Measurements from ENCODE around the gene MT1B.

MT1B gene

DNA sequence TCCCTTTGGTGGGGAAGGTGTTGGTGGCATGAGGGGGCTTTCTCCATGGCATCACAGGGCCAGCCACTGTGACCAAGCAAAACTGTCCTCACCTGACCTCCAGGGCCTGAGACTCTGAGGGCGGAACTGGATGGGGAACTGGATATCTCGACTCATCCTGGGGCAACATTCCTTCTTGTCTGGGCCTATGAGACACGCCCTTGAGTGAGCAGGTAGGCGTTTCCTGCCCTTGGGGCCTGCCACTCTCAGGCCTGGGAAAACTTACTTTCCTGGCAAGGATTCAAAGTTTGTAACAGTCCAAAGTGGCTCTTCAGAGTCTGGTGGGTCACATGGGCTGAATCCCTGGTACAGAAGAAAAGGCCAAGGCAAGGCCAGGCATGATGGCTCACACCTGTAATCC is 40.2 kb downstream of the MT1B start:
- DNase-seq, result peak; percentile 66

DNA sequence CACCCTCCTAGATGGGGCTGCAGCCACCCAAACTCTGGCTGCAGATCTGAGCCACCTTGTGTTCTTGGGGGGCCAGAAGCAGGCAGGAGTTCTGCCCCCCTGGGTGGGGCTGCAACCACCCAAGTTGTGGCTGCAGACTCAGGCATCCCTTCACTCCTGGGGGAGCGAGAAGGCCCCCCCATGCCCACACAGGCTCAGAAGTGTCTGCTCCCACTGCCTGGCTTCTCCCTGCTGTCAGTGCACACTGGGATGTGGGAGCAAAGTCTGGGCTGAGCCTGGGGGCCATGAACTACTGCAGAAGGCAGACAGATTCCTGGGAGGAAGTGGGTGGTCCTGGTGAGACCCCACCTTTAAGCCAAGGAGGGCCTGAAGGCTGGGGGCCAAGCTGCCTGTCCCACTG is 43.6 kb downstream of the MT1B start:
- no peak for DNase-seq

DNA sequence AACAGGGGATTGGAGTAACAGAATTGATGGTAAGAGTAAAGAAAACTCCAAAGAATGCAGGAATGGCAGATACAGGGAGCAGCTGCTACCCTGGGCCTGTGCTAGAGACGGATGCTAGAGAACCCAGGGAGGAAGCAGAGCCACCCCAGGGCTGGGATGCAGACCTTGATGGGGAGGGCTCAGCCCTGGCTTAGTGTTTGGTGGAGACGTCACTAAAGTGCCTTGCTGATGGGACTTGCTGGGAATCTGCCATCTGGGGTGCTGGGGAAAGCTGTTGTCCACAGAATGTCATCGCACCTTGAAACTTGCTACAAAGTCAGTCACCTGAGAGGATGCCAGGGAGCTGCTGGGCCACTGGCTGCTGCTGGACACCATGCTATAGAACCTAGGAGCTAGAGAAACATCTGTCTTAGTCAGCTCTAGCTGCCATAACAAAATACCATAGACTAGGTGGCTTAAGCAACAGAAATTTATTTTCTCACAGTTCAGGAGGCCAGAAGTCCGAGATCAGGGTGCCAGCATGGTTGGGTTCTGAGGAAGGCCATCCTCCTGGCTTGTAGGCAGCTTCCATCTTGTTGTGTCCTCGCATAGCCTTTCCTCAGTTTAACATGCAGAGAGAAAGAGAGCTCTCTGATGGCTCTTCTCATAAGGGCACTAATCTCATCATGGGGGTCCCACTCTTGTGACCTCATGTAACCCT is 45.9 kb downstream of the MT1B start:
- no peak for DNase-seq

DNA sequence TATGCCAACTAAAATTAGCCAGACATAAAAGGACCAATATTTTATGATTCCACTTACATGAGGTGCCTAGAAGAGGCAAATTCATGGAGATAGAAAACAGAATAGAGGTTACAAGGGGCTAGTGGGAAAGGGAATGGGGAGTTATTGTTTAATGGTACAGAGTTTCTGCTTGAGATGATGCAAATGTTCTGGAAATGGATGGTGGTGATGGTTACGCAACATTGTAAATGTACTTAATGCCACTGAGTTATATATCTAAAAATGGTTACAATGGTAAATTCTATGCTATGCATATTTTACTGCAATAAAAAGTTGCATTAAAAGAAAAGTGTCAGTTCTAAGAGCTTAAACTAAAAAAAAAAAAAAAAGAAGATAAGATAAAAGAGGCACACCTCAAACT is 48.5 kb downstream of the MT1B start:
- DNase-seq, result no peak

DNA sequence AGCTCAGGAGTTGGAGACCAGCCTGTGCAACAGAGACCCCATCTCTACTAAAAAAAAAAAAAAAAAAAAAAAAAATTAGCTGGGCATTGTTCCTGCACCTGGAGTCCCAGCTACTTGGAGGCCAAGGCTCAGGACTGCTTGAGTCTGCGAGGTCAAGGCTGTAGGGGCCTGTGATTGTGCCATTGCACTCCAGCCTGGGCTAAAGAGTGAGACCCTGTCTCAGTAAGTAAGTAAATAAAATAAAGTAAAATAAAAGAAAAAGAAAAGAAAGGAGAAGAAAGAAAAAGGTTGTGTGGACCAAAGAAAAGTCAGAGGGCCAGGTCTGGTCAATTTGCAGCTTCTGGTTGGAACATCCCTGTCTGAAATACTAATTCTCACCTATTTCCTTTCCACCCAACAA is 48.9 kb downstream of the MT1B start:
- DNase-seq, result no peak

DNA sequence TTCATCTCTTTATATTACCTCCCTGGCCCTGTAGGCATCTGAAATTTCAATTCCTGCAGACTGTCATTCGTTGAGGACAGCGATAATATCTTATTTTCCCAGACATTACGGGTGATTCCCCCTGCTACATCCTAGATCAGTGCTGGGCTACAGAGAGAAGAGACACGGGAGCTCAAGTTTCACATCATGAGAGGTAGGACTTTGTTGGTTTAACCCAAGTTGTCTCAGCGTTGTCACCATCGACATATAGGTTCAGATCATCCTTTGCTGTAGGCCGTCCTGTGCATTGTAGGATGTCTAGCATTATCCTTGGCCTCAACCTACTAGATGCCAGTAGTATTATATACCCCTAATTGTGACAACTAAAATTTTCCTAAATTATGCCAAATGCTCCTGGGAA is 49.8 kb downstream of the MT1B start:
- DNase-seq, result no peak
